ENCODE measurements around the gene ELL2.

- TF ChIP-seq CTCF (IDR thresholded peaks at IDR 0.05) (peak; percentile 95), EZH2 (IDR thresholded peaks at IDR 0.05; ENCODE audit: borderline replicate concordance, insufficient read depth, low read depth, low read length, poor library complexity, severe bottlenecking) (no peak)
Observed at GRCh38 chr5:95846554-95847260, 114.9 kb downstream of the ELL2 start.
